ENCODE data around the gene CHORDC1.

- TF ChIP-seq, protein P1, sequence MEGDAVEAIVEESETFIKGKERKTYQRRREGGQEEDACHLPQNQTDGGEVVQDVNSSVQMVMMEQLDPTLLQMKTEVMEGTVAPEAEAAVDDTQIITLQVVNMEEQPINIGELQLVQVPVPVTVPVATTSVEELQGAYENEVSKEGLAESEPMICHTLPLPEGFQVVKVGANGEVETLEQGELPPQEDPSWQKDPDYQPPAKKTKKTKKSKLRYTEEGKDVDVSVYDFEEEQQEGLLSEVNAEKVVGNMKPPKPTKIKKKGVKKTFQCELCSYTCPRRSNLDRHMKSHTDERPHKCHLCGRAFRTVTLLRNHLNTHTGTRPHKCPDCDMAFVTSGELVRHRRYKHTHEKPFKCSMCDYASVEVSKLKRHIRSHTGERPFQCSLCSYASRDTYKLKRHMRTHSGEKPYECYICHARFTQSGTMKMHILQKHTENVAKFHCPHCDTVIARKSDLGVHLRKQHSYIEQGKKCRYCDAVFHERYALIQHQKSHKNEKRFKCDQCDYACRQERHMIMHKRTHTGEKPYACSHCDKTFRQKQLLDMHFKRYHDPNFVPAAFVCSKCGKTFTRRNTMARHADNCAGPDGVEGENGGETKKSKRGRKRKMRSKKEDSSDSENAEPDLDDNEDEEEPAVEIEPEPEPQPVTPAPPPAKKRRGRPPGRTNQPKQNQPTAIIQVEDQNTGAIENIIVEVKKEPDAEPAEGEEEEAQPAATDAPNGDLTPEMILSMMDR (conservative IDR thresholded peaks at IDR 0.05; ENCODE audit: low read length), result no peak
- no peak for TF ChIP-seq EZH2phosphoT487 (IDR thresholded peaks at IDR 0.05; ENCODE audit: borderline replicate concordance, low read depth, low read length)
Observed at GRCh38 chr11:90179923-90180322, 42.9 kb downstream of the CHORDC1 start.

Data from OCI-LY7 (cell line).